HepG2 (cell line): ENCODE measurements around the gene HK2. TPM values are rescaled to one million over a fixed set of nuclear protein-coding genes. Genes with fewer than 3 reads are reported as not detected.

Experiments used
- ATAC-seq: fragments of 200-7000 bp; cut with Tn5 transposase; 3 replicates; pipeline ENCODE4 v1.9.1; 2020; ENCODE audit warnings: mild to moderate bottlenecking, moderate library complexity
- BruUV-seq: library from RNA; stranded (reverse); fragments of 400-500 nt; replicated peaks from 2 replicates; lab custom pipeline; 2021; lab: Mats Ljungman, UMichigan
- CTCF ChIA-PET: fragments of 300-600 bp; formaldehyde crosslinking; extraction: SDS; loops from one replicate; lab custom pipeline; 2021; ENCODE audit warnings: low total read pairs, inconsistent platforms, low intra/inter-chr PET ratio; lab: Yijun Ruan, JAX
- POLR2A ChIA-PET: fragments of 350-600 bp; sonication (Branson Sonifier 250); formaldehyde crosslinking; loops from one replicate; lab custom pipeline; 2020; ENCODE audit warnings: antibody characterized with exemption, inconsistent platforms; lab: Yijun Ruan, JAX
- DNase-seq: peaks from one replicate; pipeline ENCODE4 v3.0.0-alpha.2; 2015; ENCODE audit warnings: low spot score
- FAIRE-seq: peaks from 3 replicates; lab custom pipeline; 2011; peaks lifted over from hg19 to GRCh38; lab: Jason Lieb, UNC
- H2AFZ ChIP-seq: one replicate; pipeline ENCODE4 v1.6.1; 2011; ENCODE audit warnings: low read length, inconsistent platforms
- H3K27ac ChIP-seq: fragments of 300-600 bp; 3 replicates; pipeline ENCODE4 v1.8.0; 2011; ENCODE audit warnings: mixed run types, mild to moderate bottlenecking, mixed read lengths, low read length, inconsistent platforms; ENCODE audit not compliant: insufficient read depth; ENCODE audit errors: extremely low read length
- H3K27me3 ChIP-seq, 2 experiments: fragments of 200-600 bp in 1 of 2; 2 replicates in 1 of 2; 3 replicates in 1 of 2; pipeline versions ENCODE4 v1.6.0 to v1.8.0; 2011; ENCODE audit warnings: low read length in 2 of 2, mild to moderate bottlenecking in 2 of 2, moderate library complexity in 2 of 2, inconsistent platforms in 1 of 2; ENCODE audit not compliant: insufficient read depth in 2 of 2, control insufficient read depth in 1 of 2
- H3K36me3 ChIP-seq, 2 experiments: fragments of 200-600 bp in 1 of 2; replicated peaks in 1 of 2; 2 replicates in 1 of 2; 3 replicates in 1 of 2; pipeline versions ENCODE4 v1.5.1 to v1.8.0; 2011; ENCODE audit warnings: low read length in 2 of 2, inconsistent platforms in 1 of 2; ENCODE audit not compliant: insufficient read depth in 2 of 2, control insufficient read depth in 1 of 2
- H3K4me1 ChIP-seq: 2 replicates; pipeline ENCODE4 v1.5.1; 2012; ENCODE audit warnings: low read length, inconsistent platforms; ENCODE audit not compliant: insufficient read depth
- H3K4me2 ChIP-seq: 2 replicates; pipeline ENCODE4 v1.6.0; 2011; ENCODE audit warnings: low read depth, low read length, inconsistent platforms
- H3K4me3 ChIP-seq, 3 experiments: fragments of 200-600 bp in 1 of 3; sonication (generic), shearing (Covaris generic) in 1 of 3; replicated peaks in 1 of 3; 2 replicates each; pipeline ENCODE4 v1.5.1; 2011 to 2016; ENCODE audit warnings: low read length in 3 of 3, inconsistent platforms in 2 of 3, low read depth in 2 of 3, mild to moderate bottlenecking in 2 of 3, control low read depth in 1 of 3, mixed read lengths in 1 of 3; ENCODE audit not compliant: insufficient read depth in 1 of 3
- H3K79me2 ChIP-seq: one replicate; pipeline ENCODE4 v1.6.1; 2011; ENCODE audit warnings: low read length, inconsistent platforms; ENCODE audit not compliant: insufficient read depth
- H3K9ac ChIP-seq: 2 replicates; pipeline ENCODE4 v1.6.0; 2011; ENCODE audit warnings: mild to moderate bottlenecking, low read depth, low read length, inconsistent platforms; ENCODE audit not compliant: insufficient read depth
- H3K9me3 ChIP-seq: 2 replicates; pipeline ENCODE4 v1.5.1; 2012; ENCODE audit warnings: mild to moderate bottlenecking, low read length
- H4K20me1 ChIP-seq: 2 replicates; pipeline ENCODE4 v1.6.0; 2011; ENCODE audit warnings: inconsistent platforms, mild to moderate bottlenecking, low read length, moderate library complexity; ENCODE audit not compliant: insufficient read depth
- CREM ChIP-seq, 2 experiments: sonication (generic) in 1 of 2; formaldehyde crosslinking in 1 of 2; IDR thresholded peaks; 2 replicates each; pipeline versions ENCODE4 v1.4.0 to v1.6.1; 2016 to 2020; ENCODE audit warnings: antibody characterized with exemption in 1 of 2, mild to moderate bottlenecking in 1 of 2, missing genetic modification reagents in 1 of 2
- FUBP1 ChIP-seq: sonication (generic); formaldehyde crosslinking; IDR thresholded peaks from 2 replicates; pipeline ENCODE4 v1.5.1; 2020; ENCODE audit warnings: missing genetic modification reagents, mild to moderate bottlenecking, borderline replicate concordance
- GZF1 ChIP-seq: sonication (generic); formaldehyde crosslinking; IDR thresholded peaks from 2 replicates; pipeline ENCODE4 v1.5.1; 2020; ENCODE audit warnings: mild to moderate bottlenecking, missing genetic modification reagents
- HDAC2 ChIP-seq: sonication (generic); formaldehyde crosslinking; IDR thresholded peaks from 2 replicates; pipeline ENCODE4 v1.4.0; 2020; ENCODE audit warnings: missing genetic modification reagents
- LCORL ChIP-seq, 2 experiments: fragments of 450-650 bp in 1 of 2; sonication (generic) in 1 of 2; formaldehyde crosslinking in 1 of 2; IDR thresholded peaks; 2 replicates each; pipeline versions ENCODE4 v1.5.0 to v1.6.1; 2017 to 2020; ENCODE audit warnings: antibody characterized with exemption in 1 of 2, missing genetic modification reagents in 1 of 2
- MIER3 ChIP-seq: IDR thresholded peaks from 2 replicates; pipeline ENCODE4 v1.6.1; 2016; ENCODE audit warnings: missing compliant biosample characterization, borderline replicate concordance
- NR2F6 ChIP-seq, 2 experiments: IDR thresholded peaks; 2 replicates each; pipeline ENCODE4 v1.6.1; 2016; ENCODE audit warnings: antibody characterized with exemption in 1 of 2, mild to moderate bottlenecking in 1 of 2
- PAF1 ChIP-seq: IDR thresholded peaks from 2 replicates; pipeline ENCODE4 v1.6.1; 2016; ENCODE audit warnings: missing genetic modification reagents, missing compliant biosample characterization
- SSRP1 ChIP-seq: IDR thresholded peaks from 2 replicates; pipeline ENCODE4 v1.6.1; 2016; ENCODE audit warnings: control low read depth
- THAP9 ChIP-seq: sonication (generic); formaldehyde crosslinking; IDR thresholded peaks from 2 replicates; pipeline ENCODE4; 2020; ENCODE audit warnings: missing genetic modification reagents, mild to moderate bottlenecking, borderline replicate concordance
- ZBTB21 ChIP-seq: sonication (generic); formaldehyde crosslinking; IDR thresholded peaks from 2 replicates; pipeline ENCODE4 v1.4.0; 2020; ENCODE audit warnings: missing genetic modification reagents
- ZBTB7A ChIP-seq: sonication (generic); formaldehyde crosslinking; IDR thresholded peaks from 2 replicates; pipeline ENCODE4 v1.8.0; 2022; ENCODE audit warnings: mild to moderate bottlenecking, missing genetic modification reagents
- ZIK1 ChIP-seq: sonication (generic); formaldehyde crosslinking; IDR thresholded peaks from 2 replicates; pipeline ENCODE4 v1.5.0; 2020; ENCODE audit warnings: mild to moderate bottlenecking, low read depth, missing genetic modification reagents, borderline replicate concordance
- ZNF180 ChIP-seq: sonication (generic); formaldehyde crosslinking; IDR thresholded peaks from 2 replicates; pipeline ENCODE4 v1.4.0; 2020; ENCODE audit warnings: low read depth, missing genetic modification reagents, borderline replicate concordance
- ZNF383 ChIP-seq: sonication (generic); formaldehyde crosslinking; IDR thresholded peaks from 2 replicates; pipeline ENCODE4 v1.4.0; 2020; ENCODE audit warnings: missing genetic modification reagents, mild to moderate bottlenecking, borderline replicate concordance
- ZNF558 ChIP-seq: sonication (generic); formaldehyde crosslinking; IDR thresholded peaks from 2 replicates; pipeline ENCODE4 v1.9.0; 2022; ENCODE audit warnings: mild to moderate bottlenecking, missing genetic modification reagents, borderline replicate concordance
- WGBS: methylation state at CpG from one replicate; pipeline ENCODE4 v1.1.6; 2017; ENCODE audit warnings: low lambda C conversion rate; 5-methylcytosine and 5-hydroxymethylcytosine counted together
- in situ Hi-C: cut with HindIII; loops from 2 replicates; pipeline ENCODE4 v1.10.0; 2017; ENCODE audit warnings: low pct_unique_long_range_greater_than_20kb; ENCODE audit not compliant: extremely low pct_ligation_motif_present
- intact Hi-C: fragments of 100-400 bp; cut with micrococcal nuclease; formaldehyde crosslinking; loops from one replicate; pipeline ENCODE4 v1.10.0; 2022; ENCODE audit not compliant: unreplicated experiment
- polyA plus RNA-seq, 8 experiments: library from polyadenylated mRNA; depleted of rRNA in 3 of 8; stranded (reverse) in 7 of 8; unstranded in 1 of 8; fragments of >200 nt; fragmentation: Illumina TruSeq in 4 of 8; extraction: Trizol in 4 of 8; gene quantifications; 2 replicates each; pipeline versions ENCODE4 v1.2.1 to v1.2.3, GENCODE V29; 2011 to 2016; ENCODE audit warnings: low read depth in 4 of 8, missing spikeins in 1 of 8, mixed read lengths in 1 of 8; ENCODE audit not compliant: insufficient read depth in 1 of 8
- total RNA-seq, 5 experiments: library from RNA; depleted of rRNA; stranded (reverse); fragments of >200 nt; fragmentation: Illumina TruSeq; extraction: Trizol; gene quantifications; 2 replicates each; pipeline ENCODE4 v1.2.3, GENCODE V29; 2016; ENCODE audit warnings: low read depth in 1 of 5

HK2 gene
- total and polyA plus RNA-seq, 2 of the 13 experiments (the other 11 are each of a cell fraction or from before 2014, with no cell fraction given), result 13.2 to 101 TPM

GRCh38 chr2:74861531-74861930 lies 27.6 kb downstream of the HK2 start:
- ATAC-seq (no peak), DNase-seq (no peak), FAIRE-seq (no peak)
- Histone ChIP-seq H3K27ac (no peak overlapping the region), H3K4me2 (no peak overlapping the region), H3K4me3 (no peak overlapping the region), H3K27me3 (no peaks in the 10 kb centered on the region), H3K9me3 (no peaks in the 10 kb centered on the region), H3K79me2 (peaks cover 95% of the 10 kb centered on the region), H3K36me3 (peaks cover 56 to 97% of the 10 kb centered on the region in 2 experiments), H3K9ac (no peak overlapping the region), H3K4me1 (peaks cover 62% of the 10 kb centered on the region), H4K20me1 (peaks cover 88% of the 10 kb centered on the region), H2AFZ (no peak overlapping the region)
- CTCF ChIA-PET, result no interaction called here
- intact Hi-C loops, result no loop called here
- WGBS, result 96% methylated on average over 5 of the region's 5 CpGs
- BruUV-seq, result no TSS peak
- POLR2A ChIA-PET, result interaction anchor here (1.4 kb wide), 1 partner anchor 97 kb away, joined by 3 read pairs; no protein-coding TSS in a partner anchor
- TF ChIP-seq FUBP1 (CRISPR knock-in tag), result no peak
- no peak for TF ChIP-seq SSRP1 (CRISPR knock-in tag)
- no peak for TF ChIP-seq CREM (IDR thresholded peaks at IDR 0.05)
- TF ChIP-seq CREM (CRISPR knock-in tag; IDR thresholded peaks at IDR 0.05), result no peak
- TF ChIP-seq ZBTB7A (CRISPR knock-in tag), result no peak
- TF ChIP-seq ZNF180, result no peak
- no peak for TF ChIP-seq LCORL (IDR thresholded peaks at IDR 0.05)
- TF ChIP-seq LCORL (CRISPR knock-in tag; IDR thresholded peaks at IDR 0.05), result no peak
- no peak for TF ChIP-seq GZF1 (CRISPR knock-in tag)
- no peak for TF ChIP-seq HDAC2 (CRISPR knock-in tag)
- no peak for TF ChIP-seq ZNF558 (CRISPR knock-in tag)
- no peak for TF ChIP-seq ZBTB21 (CRISPR knock-in tag)
- TF ChIP-seq THAP9 (CRISPR knock-in tag), result no peak
- TF ChIP-seq ZIK1 (CRISPR knock-in tag), result no peak
- TF ChIP-seq ZNF383, result no peak
- no peak for TF ChIP-seq MIER3 (CRISPR knock-in tag)
- TF ChIP-seq NR2F6 (IDR thresholded peaks at IDR 0.05), result no peak
- TF ChIP-seq NR2F6 (CRISPR knock-in tag; IDR thresholded peaks at IDR 0.05), result no peak
- TF ChIP-seq PAF1 (CRISPR knock-in tag), result no peak
- in situ Hi-C loops, result no loop called here
